NCI-H748 treated with DMSO at 0.1 percent for 48 hours (cell line): Measurements from ENCODE around the gene GAGE12J.
"Not testable (repeated sequence)": the region's sequence is repeated elsewhere in the genome, so short reads cannot be mapped to it uniquely, and the experiment has no call there.

Experiments used
- DNase-seq: peaks from one replicate; lab custom pipeline; 2025; lab: John Stamatoyannopoulos, UW

The GAGE12J gene

DNA sequence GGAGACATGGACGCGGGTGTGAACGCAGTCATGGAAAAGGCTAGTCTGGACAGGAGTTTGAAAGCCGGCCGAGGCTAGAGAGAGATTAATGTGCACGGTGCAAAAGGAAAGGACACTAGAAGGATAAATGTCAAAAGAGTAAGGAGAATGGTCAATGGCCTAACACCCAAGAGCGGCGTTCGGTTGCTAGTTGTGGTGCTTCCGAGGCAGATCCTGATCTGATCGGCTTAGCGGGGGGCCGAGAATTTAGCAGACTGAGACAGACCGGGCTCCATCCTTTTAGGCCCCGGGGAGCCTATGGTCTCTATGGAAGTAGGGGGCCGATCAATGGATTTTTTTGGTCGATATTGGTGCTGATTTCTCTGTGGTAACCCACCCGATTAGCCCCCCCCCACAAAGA lies 11.5 kb upstream of the GAGE12J start:
- DNase-seq = no peak

DNA sequence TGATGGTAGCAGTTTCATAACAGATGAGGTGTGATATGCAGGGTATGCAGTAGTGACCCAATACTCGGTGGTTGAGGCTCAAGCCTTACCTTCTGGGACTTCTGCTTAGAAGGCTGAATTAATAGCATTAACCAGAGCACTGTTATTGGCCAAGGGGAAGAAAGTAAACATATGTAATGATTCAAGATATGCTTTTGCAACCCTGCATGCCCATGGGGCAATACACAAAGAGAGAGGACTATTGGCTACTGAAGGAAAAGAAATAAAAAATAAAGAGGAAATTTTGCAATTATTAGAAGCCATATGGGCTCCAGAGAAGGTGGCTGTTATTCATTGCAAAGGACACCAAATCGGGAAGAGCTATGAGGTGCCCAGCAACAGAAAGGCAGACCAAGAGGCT lies 9.7 kb upstream of the GAGE12J start:
- DNase-seq = no peak

DNA sequence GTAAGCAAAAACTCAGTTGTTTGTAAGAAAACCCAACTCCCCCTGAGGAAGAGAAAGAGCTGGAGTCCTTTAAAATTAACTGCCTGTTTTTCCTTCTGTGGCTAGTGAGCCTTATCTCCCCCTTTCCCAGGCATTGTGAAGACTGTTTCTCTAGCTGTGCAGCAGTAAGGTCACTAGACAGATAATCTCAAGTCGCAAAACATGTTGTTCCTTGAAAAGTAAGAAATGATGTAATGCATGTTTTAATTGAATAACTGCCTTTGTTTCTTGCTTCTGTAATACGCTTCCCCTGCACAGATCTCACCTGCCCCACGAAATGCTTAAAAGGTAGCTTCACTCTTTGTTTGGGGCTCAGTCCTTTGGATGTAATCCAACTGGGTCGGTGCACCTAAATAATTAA lies 5.8 kb upstream of the GAGE12J start:
- DNase-seq = no peak

DNA sequence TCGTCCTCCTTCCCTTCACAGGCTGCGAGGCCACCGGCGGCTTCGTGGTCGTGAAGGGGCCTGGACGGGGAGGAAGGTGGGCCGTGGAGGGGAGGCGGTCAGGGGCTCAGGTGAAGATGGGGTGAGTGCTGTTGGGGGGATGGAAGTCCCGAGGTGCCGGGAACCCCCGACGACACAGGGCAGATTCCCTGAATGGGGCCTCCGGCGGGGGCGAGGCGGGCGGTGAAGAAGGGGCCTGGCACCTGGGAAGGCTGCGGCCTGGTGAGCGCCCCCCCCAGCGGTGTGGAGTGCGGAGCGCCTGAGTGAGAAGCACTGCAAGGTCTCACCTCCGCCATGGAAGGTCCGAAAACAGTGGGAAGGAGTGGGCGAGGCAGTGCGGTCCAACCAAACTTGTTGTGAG lies 429 bp downstream of the GAGE12J start:
- DNase-seq = not testable (repeated sequence)

- not testable (repeated sequence) for DNase-seq
Observed at GRCh38 chrX:49323735-49324134, 1.9 kb downstream of the GAGE12J start.

- DNase-seq = not testable (repeated sequence)
Observed at GRCh38 chrX:49330421-49330820, 8.6 kb downstream of the GAGE12J start.

- DNase-seq = not testable (repeated sequence)
Observed at GRCh38 chrX:49331282-49331681, 9.4 kb downstream of the GAGE12J start, which contains the start of gene GAGE13. TSS of gene GAGE13 (plus strand) at chrX:49331582. CDS start at chrX:49332738, 1,156 bp downstream.

GRCh38 chrX:49331841-49332240 lies 10.0 kb downstream of the GAGE12J start:
- not testable (repeated sequence) for DNase-seq

GRCh38 chrX:49341449-49341848 lies 19.6 kb downstream of the GAGE12J start:
- not testable (repeated sequence) for DNase-seq

GRCh38 chrX:49344496-49345175 lies 22.8 kb downstream of the GAGE12J start:
- not testable (repeated sequence) for DNase-seq

DNA sequence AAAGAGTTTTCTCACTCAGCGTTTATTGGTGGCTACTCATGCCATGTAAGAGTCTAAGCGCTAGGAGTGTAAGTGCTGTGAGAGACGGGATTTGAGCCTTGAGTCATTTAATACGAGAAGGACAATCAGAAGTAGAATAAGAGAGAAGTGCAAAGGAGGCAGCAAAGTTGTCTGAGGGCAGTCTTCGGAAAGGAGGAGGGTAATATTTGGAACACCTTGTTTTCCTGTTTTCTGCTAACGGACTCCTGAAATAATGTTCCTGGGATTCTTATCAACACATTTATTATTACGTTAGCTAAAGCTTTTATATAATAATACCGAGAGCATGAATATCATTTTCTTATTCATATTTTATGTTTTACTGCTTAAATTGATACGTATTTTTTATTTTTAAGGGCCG lies 23.6 kb downstream of the GAGE12J start:
- DNase-seq = not testable (repeated sequence)

DNA sequence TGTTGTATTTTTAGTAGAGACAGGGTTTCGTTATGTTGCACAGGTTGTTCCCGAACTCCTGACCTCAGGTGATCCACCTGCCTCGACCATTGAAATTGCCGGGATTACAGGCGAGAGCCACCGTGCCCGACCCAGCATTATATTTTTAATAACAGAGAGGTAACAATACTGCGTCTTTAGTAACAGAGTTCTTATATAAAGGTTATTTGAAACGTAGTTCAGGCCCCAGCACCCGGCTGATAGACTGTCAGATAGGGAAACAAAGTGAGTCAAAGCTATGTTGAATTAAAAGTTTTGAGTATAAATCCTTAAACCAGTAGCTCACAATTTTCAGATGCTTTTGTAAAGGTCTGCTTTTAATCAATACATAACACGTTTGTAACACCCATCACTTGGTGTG lies 24.3 kb downstream of the GAGE12J start:
- DNase-seq = not testable (repeated sequence)
